ENCODE data around the gene ZDHHC21. TPM values are rescaled to one million over a fixed set of nuclear protein-coding genes. Genes with fewer than 3 reads are reported as not detected.
A peak's percentile ranks its signal among the peaks of the same experiment; 100 is the strongest.

The ZDHHC21 gene
- total RNA-seq, 4 donors from 2014 or later = 17.5 to 34.6 (median 18.9) TPM

DNA sequence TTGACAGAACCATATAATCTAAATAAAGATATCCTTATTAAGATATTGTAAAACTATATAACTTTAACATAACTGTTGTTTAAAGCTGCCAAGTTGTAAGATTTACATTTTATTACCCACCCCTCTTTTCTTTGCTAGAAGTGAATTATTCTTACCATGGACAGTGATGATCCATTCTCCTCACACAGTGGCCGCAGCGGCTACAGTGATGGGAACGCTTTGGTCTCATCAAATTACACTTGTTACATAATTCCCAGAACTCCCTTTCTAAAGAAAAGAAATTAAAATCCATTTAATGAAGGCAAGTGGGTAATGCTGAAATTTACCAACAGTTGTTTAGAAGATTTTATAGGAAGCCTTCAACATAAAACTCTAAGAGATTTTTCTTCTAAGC, 31.2 kb downstream of the ZDHHC21 start:
- no peaks in the 10 kb centered on the region for H3K27me3 ChIP-seq
- no peaks in the 10 kb centered on the region for H3K9me3 ChIP-seq
- no peaks in the 10 kb centered on the region for H3K36me3 ChIP-seq
- H3K27ac ChIP-seq = no peak overlapping the region
- DNase-seq = no peak
- TF ChIP-seq, protein P1, sequence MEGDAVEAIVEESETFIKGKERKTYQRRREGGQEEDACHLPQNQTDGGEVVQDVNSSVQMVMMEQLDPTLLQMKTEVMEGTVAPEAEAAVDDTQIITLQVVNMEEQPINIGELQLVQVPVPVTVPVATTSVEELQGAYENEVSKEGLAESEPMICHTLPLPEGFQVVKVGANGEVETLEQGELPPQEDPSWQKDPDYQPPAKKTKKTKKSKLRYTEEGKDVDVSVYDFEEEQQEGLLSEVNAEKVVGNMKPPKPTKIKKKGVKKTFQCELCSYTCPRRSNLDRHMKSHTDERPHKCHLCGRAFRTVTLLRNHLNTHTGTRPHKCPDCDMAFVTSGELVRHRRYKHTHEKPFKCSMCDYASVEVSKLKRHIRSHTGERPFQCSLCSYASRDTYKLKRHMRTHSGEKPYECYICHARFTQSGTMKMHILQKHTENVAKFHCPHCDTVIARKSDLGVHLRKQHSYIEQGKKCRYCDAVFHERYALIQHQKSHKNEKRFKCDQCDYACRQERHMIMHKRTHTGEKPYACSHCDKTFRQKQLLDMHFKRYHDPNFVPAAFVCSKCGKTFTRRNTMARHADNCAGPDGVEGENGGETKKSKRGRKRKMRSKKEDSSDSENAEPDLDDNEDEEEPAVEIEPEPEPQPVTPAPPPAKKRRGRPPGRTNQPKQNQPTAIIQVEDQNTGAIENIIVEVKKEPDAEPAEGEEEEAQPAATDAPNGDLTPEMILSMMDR (IDR thresholded peaks at IDR 0.05) = no peak
- no peak for TF ChIP-seq POLR2A (IDR thresholded peaks at IDR 0.05)
- no peak overlapping the region for H3K4me3 ChIP-seq (replicated peaks in 1 of 3)
- no peaks in the 10 kb centered on the region for H3K4me1 ChIP-seq
- intact Hi-C loops (cut with DNase I) = no loop called here
- WGBS, 2 donors = 96 to 98% methylated on average over 3 of the region's 3 CpGs

DNA sequence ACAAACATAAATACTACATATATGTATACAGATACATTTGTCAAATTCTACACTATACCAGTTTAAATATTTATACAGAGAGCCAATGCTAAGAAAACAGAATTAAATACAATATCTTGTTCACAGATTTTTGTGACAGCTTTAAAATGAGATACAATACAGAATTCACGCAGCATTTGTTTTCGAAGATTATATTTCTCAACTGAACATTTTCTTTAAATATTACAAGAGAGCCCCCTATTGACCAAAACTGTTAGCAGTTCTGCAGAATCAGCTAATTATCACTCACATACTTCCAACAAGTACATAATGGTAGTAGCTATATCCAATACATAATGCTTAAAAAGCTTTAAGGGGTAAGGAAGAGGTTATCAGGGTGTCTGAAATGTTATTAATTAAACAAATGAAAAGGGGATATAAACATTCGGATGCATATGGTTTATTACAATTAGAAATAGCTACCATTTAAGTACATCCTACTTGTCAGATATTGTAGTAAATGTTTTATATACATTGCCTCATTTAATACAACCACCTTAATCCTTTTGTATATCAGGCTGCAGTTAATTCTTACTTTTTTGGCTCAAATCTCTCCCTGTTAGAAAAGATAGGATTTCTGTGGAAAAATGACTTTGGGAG, 31.7 kb downstream of the ZDHHC21 start:
- Histone ChIP-seq H3K9me3 (no peaks in the 10 kb centered on the region), H3K36me3 (no peaks in the 10 kb centered on the region), H3K4me1 (no peaks in the 10 kb centered on the region), H3K4me3 (replicated peaks in 1 of 3) (no peak overlapping the region), H3K27me3 (no peaks in the 10 kb centered on the region), H3K27ac (no peak overlapping the region)
- WGBS, 2 donors = 74 to 78% methylated on average over 3 of the region's 3 CpGs
- intact Hi-C loops (cut with DNase I) = no loop called here
- TF ChIP-seq POLR2A (IDR thresholded peaks at IDR 0.05) = no peak
- TF ChIP-seq, protein P1 (IDR thresholded peaks at IDR 0.05) = peak in 3 of 6 experiments; percentile 14 to 25 (median 18)
- no peak for DNase-seq

DNA sequence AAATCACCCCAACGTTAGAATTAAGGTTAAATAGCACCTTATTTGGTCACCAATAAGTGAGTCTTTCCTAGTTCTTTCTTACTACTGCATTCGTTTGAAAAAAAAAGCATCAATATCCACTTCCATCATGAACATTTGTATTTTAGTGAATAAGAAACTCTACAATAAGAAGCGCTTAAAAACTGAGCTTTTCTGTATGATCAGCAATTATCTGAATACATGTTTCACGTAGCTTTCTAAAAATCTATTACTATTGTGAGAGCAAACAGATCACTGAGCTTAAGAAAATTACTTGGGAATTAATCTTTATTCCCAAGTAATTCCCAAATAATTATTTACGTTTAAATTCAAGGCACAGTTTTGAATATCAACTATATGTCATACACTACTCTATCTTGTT, 32.5 kb downstream of the ZDHHC21 start:
- TF ChIP-seq, protein P1 (IDR thresholded peaks at IDR 0.05) = no peak
- TF ChIP-seq POLR2A (IDR thresholded peaks at IDR 0.05) = no peak
- no peaks in the 10 kb centered on the region for H3K36me3 ChIP-seq
- WGBS, 2 donors = 93 to 95% methylated on average over 5 of the region's 5 CpGs
- H3K4me1 ChIP-seq = no peaks in the 10 kb centered on the region
- DNase-seq = no peak
- H3K4me3 ChIP-seq (replicated peaks in 1 of 3) = no peak overlapping the region
- intact Hi-C loops (cut with DNase I) = no loop called here
- no peak overlapping the region for H3K27ac ChIP-seq
- no peaks in the 10 kb centered on the region for H3K27me3 ChIP-seq
- no peaks in the 10 kb centered on the region for H3K9me3 ChIP-seq

DNA sequence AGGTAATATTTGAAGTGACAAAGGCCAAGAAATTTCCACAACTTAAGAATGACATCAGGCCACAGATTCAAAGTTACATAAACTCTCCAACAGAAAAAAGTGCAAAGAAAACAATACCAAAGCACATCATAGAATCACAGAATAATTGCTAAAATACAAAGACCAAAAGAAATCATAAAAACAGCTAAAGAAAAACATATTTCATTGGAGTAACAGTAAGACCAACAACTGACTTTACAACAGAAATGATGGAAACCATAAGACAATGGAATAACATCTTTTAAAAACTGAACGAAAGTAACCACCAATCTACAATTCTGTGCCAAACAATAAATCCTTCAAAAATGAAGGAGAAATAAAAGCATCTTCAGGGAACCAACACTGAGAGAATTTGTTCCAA, 38.3 kb downstream of the ZDHHC21 start:
- 95% methylated on average over 1 of the region's 1 CpG for WGBS, 2 donors
- no peak for DNase-seq
- Histone ChIP-seq H3K36me3 (no peaks in the 10 kb centered on the region), H3K27me3 (no peaks in the 10 kb centered on the region), H3K27ac (no peak overlapping the region), H3K9me3 (no peaks in the 10 kb centered on the region), H3K4me3 (replicated peaks in 1 of 3) (no peak overlapping the region), H3K4me1 (no peaks in the 10 kb centered on the region)
- TF ChIP-seq, protein P1 (IDR thresholded peaks at IDR 0.05) = no peak
- no peak for TF ChIP-seq POLR2A (IDR thresholded peaks at IDR 0.05)
- intact Hi-C loops (cut with DNase I) = no loop called here

DNA sequence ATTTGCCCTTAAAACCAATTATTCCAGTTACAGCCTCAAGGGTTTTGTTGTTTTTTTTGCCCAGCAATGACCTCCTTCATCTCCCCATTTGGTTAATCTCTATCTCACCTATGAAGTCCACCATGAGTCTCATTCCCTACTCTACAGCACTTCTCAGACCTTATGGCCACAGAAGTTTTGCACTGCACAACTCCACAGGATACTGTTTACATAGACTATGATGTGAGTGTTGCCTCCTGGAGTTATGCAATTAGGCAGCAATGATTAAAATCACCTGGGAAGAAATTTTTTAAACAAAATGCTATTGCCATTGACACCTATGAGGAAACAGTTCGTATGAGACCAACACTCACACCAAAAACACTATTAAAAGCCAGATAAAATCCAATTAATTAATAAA, 39.7 kb downstream of the ZDHHC21 start:
- intact Hi-C loops (cut with DNase I) = no loop called here
- Histone ChIP-seq H3K4me3 (replicated peaks in 1 of 3) (no peak overlapping the region), H3K27me3 (no peaks in the 10 kb centered on the region), H3K4me1 (no peaks in the 10 kb centered on the region), H3K9me3 (no peaks in the 10 kb centered on the region), H3K36me3 (no peaks in the 10 kb centered on the region), H3K27ac (no peak overlapping the region)
- no peak for TF ChIP-seq POLR2A (IDR thresholded peaks at IDR 0.05)
- TF ChIP-seq, protein P1 (IDR thresholded peaks at IDR 0.05) = no peak
- DNase-seq = no peak
- 94 to 97% methylated on average over 1 of the region's 1 CpG for WGBS, 2 donors

Data from thyroid gland (tissue), 4 donors.